ENCODE data around the gene SLC13A5. TPM values are rescaled to one million over a fixed set of nuclear protein-coding genes. Genes with fewer than 3 reads are reported as not detected.

The SLC13A5 gene
- total and polyA plus RNA-seq, 2 donors, result 0.05 to 0.14 TPM

GRCh38 chr17:6713918-6714271 is 726 bp upstream of the SLC13A5 start:
- H3K9me3 ChIP-seq (ENCODE audit: control insufficient read depth in 2 of 2, insufficient read depth in 1 of 2, low read length in 1 of 2), result no peaks in the 10 kb centered on the region
- no peaks in the 10 kb centered on the region for H3K4me1 ChIP-seq (ENCODE audit: control insufficient read depth in 2 of 2, insufficient read depth in 2 of 2, low read length in 2 of 2)
- no peaks in the 10 kb centered on the region for H3K36me3 ChIP-seq (ENCODE audit: control insufficient read depth in 2 of 2, insufficient read depth in 2 of 2, low read length in 1 of 2)
- no peak overlapping the region for H3K27ac ChIP-seq (ENCODE audit: low read depth in 1 of 2, low read length in 1 of 2)
- WGBS, result 16% methylated on average over 29 of the region's 29 CpGs
- peaks cover 26 to 48% of the 10 kb centered on the region in 2 donors for H3K27me3 ChIP-seq (ENCODE audit: control insufficient read depth in 2 of 2, insufficient read depth in 1 of 2, low read length in 1 of 2)
- no peak overlapping the region for H3K4me3 ChIP-seq (ENCODE audit: low read length in 2 of 2)
- DNase-seq (ENCODE audit: low read depth in 6 of 9, low spot score in 9 of 9), result no peak

DNA sequence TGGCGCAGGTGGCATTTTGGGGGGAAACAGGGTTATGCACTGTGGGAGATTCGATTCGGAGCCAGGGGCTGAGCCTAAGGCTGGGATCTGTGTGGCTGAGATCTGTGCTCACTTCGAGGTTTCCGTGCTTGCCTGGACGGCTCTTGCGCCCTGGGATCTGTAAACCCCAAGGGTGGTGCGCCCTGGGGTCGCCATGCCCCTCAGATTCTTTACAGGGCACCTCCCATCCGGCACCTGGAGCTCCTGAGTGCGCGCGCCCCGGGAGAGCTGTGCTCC is 377 bp downstream of the SLC13A5 start:
- Histone ChIP-seq H3K9me3 (ENCODE audit: control insufficient read depth in 2 of 2, insufficient read depth in 1 of 2, low read length in 1 of 2) (no peaks in the 10 kb centered on the region), H3K36me3 (ENCODE audit: control insufficient read depth in 2 of 2, insufficient read depth in 2 of 2, low read length in 1 of 2) (no peaks in the 10 kb centered on the region), H3K4me3 (ENCODE audit: low read length in 2 of 2) (no peak overlapping the region), H3K27me3 (ENCODE audit: control insufficient read depth in 2 of 2, insufficient read depth in 1 of 2, low read length in 1 of 2) (peaks cover 26 to 47% of the 10 kb centered on the region in 2 donors), H3K27ac (ENCODE audit: low read depth in 1 of 2, low read length in 1 of 2) (no peak overlapping the region), H3K4me1 (ENCODE audit: control insufficient read depth in 2 of 2, insufficient read depth in 2 of 2, low read length in 2 of 2) (no peaks in the 10 kb centered on the region)
- WGBS, result 22% methylated on average over 14 of the region's 14 CpGs
- DNase-seq (ENCODE audit: low read depth in 6 of 9, low spot score in 9 of 9), result no peak

DNA sequence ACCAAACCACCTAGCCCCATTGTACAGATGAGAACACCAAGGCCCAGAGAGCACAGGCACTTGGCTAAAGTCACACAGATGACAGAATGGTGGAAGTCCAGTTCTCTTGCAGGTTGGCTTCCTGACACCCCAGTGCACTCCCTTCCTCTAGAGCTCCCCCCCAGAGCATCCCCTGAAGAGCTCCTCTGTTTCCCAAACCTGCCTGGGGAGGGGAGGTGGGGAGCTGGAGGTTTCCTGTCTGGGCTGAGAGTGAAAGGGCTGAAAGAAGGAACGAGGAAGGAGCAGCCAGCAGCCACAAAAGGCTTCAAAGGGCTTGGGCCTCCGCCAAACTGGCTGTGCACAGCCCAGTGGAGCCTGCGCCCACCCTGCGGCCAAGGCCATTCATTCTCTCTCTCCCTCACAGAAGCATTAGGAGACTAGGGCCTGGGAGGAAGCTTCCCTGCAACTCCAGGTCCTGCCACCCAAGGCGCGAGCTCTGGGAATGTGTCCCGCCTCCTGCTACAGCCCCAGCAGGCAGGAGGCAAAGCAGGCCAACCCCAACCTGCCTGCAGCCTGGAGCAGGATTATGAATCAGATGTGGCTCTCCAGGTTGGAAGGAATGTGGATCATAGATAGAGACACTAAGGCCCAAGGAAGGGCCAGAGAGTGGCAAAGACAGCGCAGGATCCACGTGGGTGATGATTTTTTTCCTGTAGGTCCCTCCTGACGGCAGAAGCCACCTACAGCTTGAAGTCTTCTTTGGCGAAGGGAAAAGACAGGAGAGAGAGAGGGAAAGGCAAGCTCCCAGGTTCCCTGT is 913 bp downstream of the SLC13A5 start:
- Histone ChIP-seq H3K27me3 (ENCODE audit: control insufficient read depth in 2 of 2, insufficient read depth in 1 of 2, low read length in 1 of 2) (peaks cover 26 to 46% of the 10 kb centered on the region in 2 donors), H3K4me1 (ENCODE audit: control insufficient read depth in 2 of 2, insufficient read depth in 2 of 2, low read length in 2 of 2) (no peaks in the 10 kb centered on the region), H3K27ac (ENCODE audit: low read depth in 1 of 2, low read length in 1 of 2) (no peak overlapping the region), H3K9me3 (ENCODE audit: control insufficient read depth in 2 of 2, insufficient read depth in 1 of 2, low read length in 1 of 2) (no peaks in the 10 kb centered on the region), H3K4me3 (ENCODE audit: low read length in 2 of 2) (no peak overlapping the region), H3K36me3 (ENCODE audit: control insufficient read depth in 2 of 2, insufficient read depth in 2 of 2, low read length in 1 of 2) (no peaks in the 10 kb centered on the region)
- 59% methylated on average over 11 of the region's 11 CpGs for WGBS
- DNase-seq (ENCODE audit: low read depth in 6 of 9, low spot score in 9 of 9), result no peak

GRCh38 chr17:6711681-6712057 is 1.5 kb downstream of the SLC13A5 start:
- Histone ChIP-seq H3K36me3 (ENCODE audit: control insufficient read depth in 2 of 2, insufficient read depth in 2 of 2, low read length in 1 of 2) (no peaks in the 10 kb centered on the region), H3K9me3 (ENCODE audit: control insufficient read depth in 2 of 2, insufficient read depth in 1 of 2, low read length in 1 of 2) (no peaks in the 10 kb centered on the region), H3K27me3 (ENCODE audit: control insufficient read depth in 2 of 2, insufficient read depth in 1 of 2, low read length in 1 of 2) (peaks cover 26 to 49% of the 10 kb centered on the region in 2 donors), H3K27ac (ENCODE audit: low read depth in 1 of 2, low read length in 1 of 2) (no peak overlapping the region), H3K4me1 (ENCODE audit: control insufficient read depth in 2 of 2, insufficient read depth in 2 of 2, low read length in 2 of 2) (no peaks in the 10 kb centered on the region), H3K4me3 (ENCODE audit: low read length in 2 of 2) (no peak overlapping the region)
- 65% methylated on average over 2 of the region's 2 CpGs for WGBS
- DNase-seq (ENCODE audit: low read depth in 6 of 9, low spot score in 9 of 9), result no peak

DNA sequence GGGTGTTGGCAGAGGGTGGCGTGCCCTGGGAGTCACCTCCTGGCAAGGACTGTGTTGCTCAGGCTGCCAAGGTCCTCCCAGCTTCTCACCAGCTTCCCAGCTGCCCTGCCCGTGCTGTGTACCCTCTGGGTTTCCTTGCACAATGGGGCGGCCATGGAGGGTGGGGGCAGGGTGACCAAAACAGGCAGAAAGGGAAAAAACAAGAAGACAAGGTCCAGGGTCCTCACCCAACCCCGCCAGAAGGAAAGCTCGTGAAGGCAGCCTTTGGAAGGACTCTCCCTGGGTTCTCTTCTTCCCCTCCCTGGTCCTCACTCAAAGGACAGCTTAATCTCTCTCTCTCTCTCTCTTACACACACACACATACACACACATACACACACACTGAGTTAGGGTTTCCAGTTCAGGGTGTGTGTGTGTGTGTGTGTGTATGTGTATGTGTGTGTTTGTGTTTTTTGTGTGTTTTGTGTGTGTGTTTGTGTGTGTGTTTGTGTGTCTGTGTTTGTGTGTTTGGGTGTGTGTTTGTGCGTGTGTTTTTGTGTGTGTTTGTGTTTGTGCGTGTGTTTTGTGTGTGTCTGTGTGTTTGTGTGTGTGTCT is 2.0 kb downstream of the SLC13A5 start:
- WGBS, result 86% methylated on average over 7 of the region's 7 CpGs
- H3K27me3 ChIP-seq (ENCODE audit: control insufficient read depth in 2 of 2, insufficient read depth in 1 of 2, low read length in 1 of 2), result peaks cover 26 to 52% of the 10 kb centered on the region in 2 donors
- H3K4me1 ChIP-seq (ENCODE audit: control insufficient read depth in 2 of 2, insufficient read depth in 2 of 2, low read length in 2 of 2), result no peaks in the 10 kb centered on the region
- DNase-seq (ENCODE audit: low read depth in 6 of 9, low spot score in 9 of 9), result no peak
- no peaks in the 10 kb centered on the region for H3K9me3 ChIP-seq (ENCODE audit: control insufficient read depth in 2 of 2, insufficient read depth in 1 of 2, low read length in 1 of 2)
- no peaks in the 10 kb centered on the region for H3K36me3 ChIP-seq (ENCODE audit: control insufficient read depth in 2 of 2, insufficient read depth in 2 of 2, low read length in 1 of 2)
- no peak overlapping the region for H3K4me3 ChIP-seq (ENCODE audit: low read length in 2 of 2)
- no peak overlapping the region for H3K27ac ChIP-seq (ENCODE audit: low read depth in 1 of 2, low read length in 1 of 2)

GRCh38 chr17:6710317-6710716 is 2.9 kb downstream of the SLC13A5 start:
- no peaks in the 10 kb centered on the region for H3K9me3 ChIP-seq (ENCODE audit: control insufficient read depth in 2 of 2, insufficient read depth in 1 of 2, low read length in 1 of 2)
- 95% methylated on average over 11 of the region's 11 CpGs for WGBS
- no peaks in the 10 kb centered on the region for H3K36me3 ChIP-seq (ENCODE audit: control insufficient read depth in 2 of 2, insufficient read depth in 2 of 2, low read length in 1 of 2)
- no peaks in the 10 kb centered on the region for H3K4me1 ChIP-seq (ENCODE audit: control insufficient read depth in 2 of 2, insufficient read depth in 2 of 2, low read length in 2 of 2)
- no peak overlapping the region for H3K27ac ChIP-seq (ENCODE audit: low read depth in 1 of 2, low read length in 1 of 2)
- H3K27me3 ChIP-seq (ENCODE audit: control insufficient read depth in 2 of 2, insufficient read depth in 1 of 2, low read length in 1 of 2), result peaks cover 26 to 54% of the 10 kb centered on the region in 2 donors
- no peak overlapping the region for H3K4me3 ChIP-seq (ENCODE audit: low read length in 2 of 2)
- no peak for DNase-seq (ENCODE audit: low read depth in 6 of 9, low spot score in 9 of 9)

DNA sequence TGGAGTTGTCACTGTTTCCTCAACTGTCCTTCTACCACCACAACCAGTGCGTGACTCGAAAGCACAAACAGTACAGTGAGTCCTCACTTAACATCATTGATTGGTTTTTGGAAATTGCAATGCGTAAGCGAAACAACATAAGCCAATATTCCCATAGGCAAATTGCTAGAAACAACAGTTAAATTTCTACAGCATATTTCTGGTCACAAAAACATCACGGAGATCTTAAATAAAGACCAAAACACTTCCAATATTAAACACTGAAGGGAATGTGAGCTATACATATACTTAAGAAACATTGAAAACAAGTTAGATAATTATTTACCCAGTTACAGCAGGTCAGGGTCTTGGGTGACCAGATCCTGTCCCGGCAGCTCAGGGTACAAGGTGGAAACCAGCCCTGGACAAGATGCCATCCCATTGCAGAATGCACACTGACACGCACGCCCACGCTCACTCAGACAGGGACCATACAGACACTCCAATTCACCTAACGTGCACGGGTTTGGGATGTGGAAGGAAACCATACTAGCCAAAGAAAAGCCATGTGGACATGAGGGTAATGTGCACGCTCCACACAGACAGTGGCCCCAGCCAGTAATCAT is 4.7 kb downstream of the SLC13A5 start:
- no peak for DNase-seq (ENCODE audit: low read depth in 6 of 9, low spot score in 9 of 9)
- H3K27ac ChIP-seq (ENCODE audit: low read depth in 1 of 2, low read length in 1 of 2), result no peak overlapping the region
- no peaks in the 10 kb centered on the region for H3K4me1 ChIP-seq (ENCODE audit: control insufficient read depth in 2 of 2, insufficient read depth in 2 of 2, low read length in 2 of 2)
- WGBS, result 98% methylated on average over 12 of the region's 12 CpGs
- H3K36me3 ChIP-seq (ENCODE audit: control insufficient read depth in 2 of 2, insufficient read depth in 2 of 2, low read length in 1 of 2), result no peaks in the 10 kb centered on the region
- H3K4me3 ChIP-seq (ENCODE audit: low read length in 2 of 2), result no peak overlapping the region
- no peaks in the 10 kb centered on the region for H3K9me3 ChIP-seq (ENCODE audit: control insufficient read depth in 2 of 2, insufficient read depth in 1 of 2, low read length in 1 of 2)
- H3K27me3 ChIP-seq (ENCODE audit: control insufficient read depth in 2 of 2, insufficient read depth in 1 of 2, low read length in 1 of 2), result peaks cover 15 to 38% of the 10 kb centered on the region in 2 donors

- Histone ChIP-seq H3K27ac (ENCODE audit: low read depth in 1 of 2, low read length in 1 of 2) (no peak overlapping the region), H3K4me3 (ENCODE audit: low read length in 2 of 2) (no peak overlapping the region), H3K4me1 (ENCODE audit: control insufficient read depth in 2 of 2, insufficient read depth in 2 of 2, low read length in 2 of 2) (no peaks in the 10 kb centered on the region), H3K9me3 (ENCODE audit: control insufficient read depth in 2 of 2, insufficient read depth in 1 of 2, low read length in 1 of 2) (no peaks in the 10 kb centered on the region), H3K27me3 (ENCODE audit: control insufficient read depth in 2 of 2, insufficient read depth in 1 of 2, low read length in 1 of 2) (peaks cover 0 to 30% of the 10 kb centered on the region in 2 donors), H3K36me3 (ENCODE audit: control insufficient read depth in 2 of 2, insufficient read depth in 2 of 2, low read length in 1 of 2) (no peaks in the 10 kb centered on the region)
- no peak for DNase-seq (ENCODE audit: low read depth in 6 of 9, low spot score in 9 of 9)
- WGBS, result 93% methylated on average over 8 of the region's 8 CpGs
Observed at GRCh38 chr17:6706996-6707395, 6.2 kb downstream of the SLC13A5 start.

DNA sequence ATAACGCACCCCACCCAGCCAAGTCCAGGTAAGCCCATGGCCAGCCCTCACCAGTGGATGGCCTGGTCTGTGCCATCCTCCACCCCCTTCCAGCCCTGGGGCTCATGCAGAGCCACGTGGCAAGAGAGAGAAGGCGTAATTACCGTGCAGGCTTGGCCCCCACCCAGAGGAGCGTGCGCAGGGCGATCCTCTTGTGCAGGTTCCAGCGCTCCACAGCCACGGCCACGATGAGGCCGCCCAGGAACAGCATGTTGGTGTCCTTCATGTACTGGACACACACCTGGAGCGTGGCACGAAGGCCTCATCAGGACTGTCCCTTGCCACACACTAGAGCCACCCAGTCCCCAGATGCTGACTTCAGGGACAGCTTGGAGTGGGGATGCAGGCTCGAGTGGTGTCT is 6.7 kb downstream of the SLC13A5 start:
- Histone ChIP-seq H3K4me1 (ENCODE audit: control insufficient read depth in 2 of 2, insufficient read depth in 2 of 2, low read length in 2 of 2) (no peaks in the 10 kb centered on the region), H3K4me3 (ENCODE audit: low read length in 2 of 2) (no peak overlapping the region), H3K9me3 (ENCODE audit: control insufficient read depth in 2 of 2, insufficient read depth in 1 of 2, low read length in 1 of 2) (no peaks in the 10 kb centered on the region), H3K27me3 (ENCODE audit: control insufficient read depth in 2 of 2, insufficient read depth in 1 of 2, low read length in 1 of 2) (peaks cover 0 to 27% of the 10 kb centered on the region in 2 donors), H3K36me3 (ENCODE audit: control insufficient read depth in 2 of 2, insufficient read depth in 2 of 2, low read length in 1 of 2) (no peaks in the 10 kb centered on the region), H3K27ac (ENCODE audit: low read depth in 1 of 2, low read length in 1 of 2) (no peak overlapping the region)
- 92% methylated on average over 14 of the region's 14 CpGs for WGBS
- DNase-seq (ENCODE audit: low read depth in 6 of 9, low spot score in 9 of 9), result no peak

Measured in thymus (tissue), 11 donors.